Smooth muscle cell (in vitro differentiated cells): ENCODE data around the gene HPSE2. TPM values are rescaled to one million over a fixed set of nuclear protein-coding genes. Genes with fewer than 3 reads are reported as not detected.
"Not testable (repeated sequence)": the region's sequence is repeated elsewhere in the genome, so short reads cannot be mapped to it uniquely, and the experiment has no call there.

Experiments used
- DNase-seq: peaks from one replicate; lab custom pipeline; 2025; ENCODE audit not compliant: unreplicated experiment; lab: John Stamatoyannopoulos, UW
- H2AFZ ChIP-seq: fragments of 200-600 bp; sonication (generic); 2 replicates; pipeline ENCODE4 v1.6.0; 2016; ENCODE audit warnings: antibody characterized with exemption, low read depth, mild to moderate bottlenecking
- H3F3A ChIP-seq: fragments of 200-600 bp; sonication (generic); 2 replicates; pipeline ENCODE4 v1.6.0; 2017; ENCODE audit warnings: antibody characterized with exemption, low read depth
- H3K27ac ChIP-seq: fragments of 200-600 bp; sonication (generic); 2 replicates; pipeline ENCODE4 v1.5.1; 2016; ENCODE audit warnings: low read depth, mild to moderate bottlenecking
- H3K27me3 ChIP-seq: fragments of 200-600 bp; sonication (generic); 2 replicates; pipeline ENCODE4 v1.6.1; 2016; ENCODE audit warnings: low read depth, mild to moderate bottlenecking
- H3K36me3 ChIP-seq: fragments of 200-600 bp; sonication (generic); 2 replicates; pipeline ENCODE4 v1.5.1; 2016; ENCODE audit warnings: low read depth
- H3K4me1 ChIP-seq: fragments of 200-600 bp; sonication (generic); 2 replicates; pipeline ENCODE4 v1.5.1; 2016; ENCODE audit warnings: low read depth
- H3K4me2 ChIP-seq: fragments of 200-600 bp; sonication (generic); 2 replicates; pipeline ENCODE4 v1.6.0; 2016; ENCODE audit warnings: mild to moderate bottlenecking
- H3K4me3 ChIP-seq: fragments of 200-600 bp; sonication (generic); 2 replicates; pipeline ENCODE4 v1.5.1; 2016; ENCODE audit warnings: mild to moderate bottlenecking
- H3K79me2 ChIP-seq: fragments of 200-600 bp; sonication (generic); 2 replicates; pipeline ENCODE4 v1.6.0; 2016; ENCODE audit warnings: low read depth, mild to moderate bottlenecking
- H3K9ac ChIP-seq: fragments of 200-600 bp; sonication (generic); 2 replicates; pipeline ENCODE4 v1.6.0; 2016; ENCODE audit warnings: low read depth
- H3K9me3 ChIP-seq: fragments of 200-600 bp; sonication (generic); replicated peaks from 2 replicates; pipeline ENCODE4 v1.5.1; 2016; ENCODE audit warnings: low read depth
- H4K20me1 ChIP-seq: fragments of 200-600 bp; sonication (generic); 2 replicates; pipeline ENCODE4 v1.6.0; 2016; ENCODE audit warnings: low read depth
- CTCF ChIP-seq: fragments of 200-600 bp; sonication (generic); IDR thresholded peaks from 2 replicates; pipeline ENCODE4 v1.5.1; 2017; ENCODE audit warnings: borderline replicate concordance, mild to moderate bottlenecking, antibody characterized with exemption; ENCODE audit not compliant: insufficient read depth, poor library complexity, severe bottlenecking
- WGBS: methylation state at CpG from one replicate; pipeline ENCODE4 v1.1.7; 2016; ENCODE audit warnings: low lambda C conversion rate; 5-methylcytosine and 5-hydroxymethylcytosine counted together
- polyA plus RNA-seq: library from polyadenylated mRNA; unstranded; fragments of >200 nt; fragmentation: Nextera tagmentation; extraction: Ambion mirVana; gene quantifications from 2 replicates; pipeline ENCODE4 v1.2.1, GENCODE V29; 2016
- total RNA-seq: library from RNA; depleted of rRNA; stranded (reverse); fragments of >200 nt; gene quantifications from 2 replicates; pipeline ENCODE4 v1.2.3, GENCODE V29; 2014

Gene HPSE2
- total and polyA plus RNA-seq, 2 experiments from 2014 or later: 0.13 TPM; not detected in 1

- Histone ChIP-seq H3K27ac (no peak overlapping the region), H3K4me2 (no peak overlapping the region), H3K9ac (no peak overlapping the region), H3F3A (no peaks in the 10 kb centered on the region), H4K20me1 (no peaks in the 10 kb centered on the region), H3K27me3 (no peaks in the 10 kb centered on the region), H3K36me3 (no peaks in the 10 kb centered on the region), H3K9me3 (peaks cover 7% of the 10 kb centered on the region), H2AFZ (no peak overlapping the region), H3K79me2 (no peaks in the 10 kb centered on the region), H3K4me3 (no peak overlapping the region), H3K4me1 (no peaks in the 10 kb centered on the region)
- no peak for TF ChIP-seq CTCF
- WGBS: 95% methylated on average over 1 of the region's 1 CpG
- DNase-seq: no peak
Observed at GRCh38 chr10:99002392-99002791, 233.3 kb downstream of the HPSE2 start.

DNA sequence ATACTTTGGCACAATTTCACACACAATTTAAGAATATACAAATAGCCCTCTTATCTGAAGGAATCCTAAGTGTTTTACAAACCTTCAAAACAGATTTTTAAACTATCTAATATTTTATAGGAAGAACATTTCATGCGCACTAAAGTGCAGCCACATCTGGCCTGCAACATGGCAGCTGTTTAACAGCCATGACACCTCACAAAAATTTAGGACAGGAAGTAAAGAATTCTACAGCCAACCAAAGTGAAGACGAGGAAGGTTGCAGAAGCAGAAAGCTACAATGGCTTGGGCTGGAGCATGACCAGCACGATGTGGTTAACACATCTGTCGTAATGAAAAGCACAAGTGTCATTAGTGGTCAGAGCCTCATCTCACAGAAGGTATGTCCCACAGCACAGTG lies 238.1 kb downstream of the HPSE2 start:
- Histone ChIP-seq H3K4me2 (no peak overlapping the region), H3K36me3 (no peaks in the 10 kb centered on the region), H4K20me1 (no peaks in the 10 kb centered on the region), H3K27me3 (no peaks in the 10 kb centered on the region), H3K9ac (no peak overlapping the region), H3K4me3 (no peak overlapping the region), H3F3A (no peaks in the 10 kb centered on the region), H3K79me2 (no peaks in the 10 kb centered on the region), H3K9me3 (no peaks in the 10 kb centered on the region), H3K27ac (no peak overlapping the region), H3K4me1 (no peaks in the 10 kb centered on the region), H2AFZ (no peak overlapping the region)
- no peak for TF ChIP-seq CTCF
- WGBS: 72% methylated on average over 4 of the region's 4 CpGs
- no peak for DNase-seq

DNA sequence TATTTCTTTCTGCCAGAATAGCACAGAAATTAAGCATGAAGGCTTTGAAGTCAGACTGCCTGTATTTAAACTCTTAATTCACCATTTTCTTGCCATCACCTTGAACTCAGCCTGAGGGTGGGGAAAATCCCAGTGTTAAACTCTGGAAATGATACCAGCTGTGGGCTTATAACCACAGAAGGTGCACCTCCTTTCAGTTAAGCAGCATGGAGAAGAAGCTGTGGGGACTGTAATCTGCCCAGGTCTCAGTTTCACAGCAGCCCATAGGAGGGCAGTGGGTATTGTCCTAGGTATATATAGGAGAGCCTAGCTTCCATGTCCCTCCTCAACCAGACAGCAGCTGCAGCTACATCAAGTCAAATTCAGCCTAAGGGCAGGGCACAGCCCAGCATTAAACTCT lies 241.6 kb downstream of the HPSE2 start:
- Histone ChIP-seq H3F3A (no peaks in the 10 kb centered on the region), H2AFZ (no peak overlapping the region), H4K20me1 (no peaks in the 10 kb centered on the region), H3K9ac (no peak overlapping the region), H3K9me3 (no peaks in the 10 kb centered on the region), H3K4me3 (no peak overlapping the region), H3K4me1 (no peaks in the 10 kb centered on the region), H3K79me2 (no peaks in the 10 kb centered on the region), H3K27ac (no peak overlapping the region), H3K36me3 (no peaks in the 10 kb centered on the region), H3K4me2 (no peak overlapping the region), H3K27me3 (no peaks in the 10 kb centered on the region)
- TF ChIP-seq CTCF: no peak
- no peak for DNase-seq

GRCh38 chr10:98983751-98984150 lies 251.9 kb downstream of the HPSE2 start:
- not testable (repeated sequence) for H2AFZ ChIP-seq

More at GRCh38 chr10:98983751-98984150, 251.9 kb downstream of the HPSE2 start:
- H3F3A ChIP-seq, H3K79me2 ChIP-seq, H3K9ac ChIP-seq, H3K4me1 ChIP-seq, H3K27ac ChIP-seq, H3K4me3 ChIP-seq, H3K36me3 ChIP-seq, H4K20me1 ChIP-seq, H3K27me3 ChIP-seq, H3K9me3 ChIP-seq, DNase-seq, H3K4me2 ChIP-seq: not testable (repeated sequence)
- 85% methylated on average over 9 of the region's 9 CpGs for WGBS
